Trophoblast cell (in vitro differentiated cells and primary cell): Measurements from ENCODE around the gene PRKAG1.
A peak's percentile ranks its signal among the peaks of the same experiment; 100 is the strongest.

Source experiments
- DNase-seq, 2 donors: peaks; one replicate each; pipeline ENCODE4 v3.0.0-alpha.2; 2016
- H2AFZ ChIP-seq: 2 replicates; pipeline ENCODE4 v1.6.1; 2013; ENCODE audit warnings: low read length, moderate library complexity, mild to moderate bottlenecking; ENCODE audit not compliant: insufficient read depth, poor library complexity
- H2AK5ac ChIP-seq: 2 replicates; pipeline ENCODE4 v1.6.1; 2013; ENCODE audit warnings: mild to moderate bottlenecking, low read length
- H2BK120ac ChIP-seq: 2 replicates; pipeline ENCODE4 v1.6.1; 2013; ENCODE audit warnings: low read length, mild to moderate bottlenecking, moderate library complexity; ENCODE audit not compliant: insufficient read depth, poor library complexity
- H2BK12ac ChIP-seq: 2 replicates; pipeline ENCODE4 v1.6.1; 2013; ENCODE audit warnings: mild to moderate bottlenecking, low read length, moderate library complexity
- H2BK5ac ChIP-seq: 2 replicates; pipeline ENCODE4 v1.6.1; 2013; ENCODE audit warnings: low read length, low read depth, moderate library complexity, mild to moderate bottlenecking; ENCODE audit not compliant: poor library complexity
- H3K14ac ChIP-seq: 2 replicates; pipeline ENCODE4 v1.6.1; 2013; ENCODE audit warnings: mild to moderate bottlenecking, low read length
- H3K18ac ChIP-seq: 2 replicates; pipeline ENCODE4 v1.6.1; 2013; ENCODE audit warnings: mild to moderate bottlenecking, low read length
- H3K23ac ChIP-seq: 2 replicates; pipeline ENCODE4 v1.6.1; 2013; ENCODE audit warnings: low read length
- H3K27ac ChIP-seq: 2 replicates; pipeline ENCODE4 v1.5.1; 2013; ENCODE audit warnings: low read depth, mild to moderate bottlenecking, inconsistent platforms, low read length, moderate library complexity
- H3K27me3 ChIP-seq: 2 replicates; pipeline ENCODE4 v1.6.1; 2013; ENCODE audit warnings: inconsistent platforms, mild to moderate bottlenecking, low read length, moderate library complexity; ENCODE audit not compliant: insufficient read depth
- H3K36me3 ChIP-seq, 2 experiments: 1 replicate in 1 of 2; 2 replicates in 1 of 2; pipeline ENCODE4 v1.6.1; 2013; ENCODE audit warnings: low read length in 2 of 2, mild to moderate bottlenecking in 2 of 2, moderate library complexity in 1 of 2; ENCODE audit not compliant: insufficient read depth in 2 of 2, control insufficient read depth in 1 of 2
- H3K4ac ChIP-seq: 2 replicates; pipeline ENCODE4 v1.6.1; 2013; ENCODE audit warnings: low read depth, mild to moderate bottlenecking, low read length, moderate library complexity
- H3K4me1 ChIP-seq, 2 experiments: 1 replicate in 1 of 2; 2 replicates in 1 of 2; pipeline ENCODE4 v1.6.1; 2013; ENCODE audit warnings: low read length in 2 of 2, mild to moderate bottlenecking in 2 of 2, moderate library complexity in 1 of 2; ENCODE audit not compliant: insufficient read depth in 2 of 2, control insufficient read depth in 1 of 2
- H3K4me2 ChIP-seq: 2 replicates; pipeline ENCODE4 v1.6.1; 2013; ENCODE audit warnings: inconsistent platforms, mild to moderate bottlenecking, low read length, moderate library complexity
- H3K4me3 ChIP-seq: 2 replicates; pipeline ENCODE4 v1.5.1; 2013; ENCODE audit warnings: mild to moderate bottlenecking, low read depth, low read length, inconsistent platforms
- H3K79me1 ChIP-seq: one replicate; pipeline ENCODE4 v1.6.1; 2013; ENCODE audit warnings: low read length
- H3K79me2 ChIP-seq: 2 replicates; pipeline ENCODE4 v1.6.1; 2013; ENCODE audit warnings: low read length, mild to moderate bottlenecking; ENCODE audit not compliant: control insufficient read depth, insufficient read depth, poor library complexity
- H3K9ac ChIP-seq: 2 replicates; pipeline ENCODE4 v1.6.1; 2013; ENCODE audit warnings: mild to moderate bottlenecking, low read length
- H3K9me3 ChIP-seq: 2 replicates; pipeline ENCODE4 v1.6.1; 2013; ENCODE audit warnings: low read depth, mild to moderate bottlenecking, control low read depth, inconsistent platforms, low read length; ENCODE audit not compliant: insufficient read depth
- H4K12ac ChIP-seq: 2 replicates; pipeline ENCODE4 v1.6.1; 2013; ENCODE audit warnings: low read depth, mild to moderate bottlenecking, low read length, moderate library complexity
- H4K8ac ChIP-seq: 2 replicates; pipeline ENCODE4 v1.6.1; 2013; ENCODE audit warnings: low read depth, mild to moderate bottlenecking, low read length, moderate library complexity
- H4K91ac ChIP-seq: one replicate; pipeline ENCODE4 v1.6.1; 2013; ENCODE audit warnings: low read depth, mild to moderate bottlenecking, low read length, moderate library complexity
- WGBS: extraction: QIAGEN DNeasy Blood & Tissue Kit; methylation state at CpG from one replicate; pipeline ENCODE4 v1.1.7; 2013; ENCODE audit warnings: missing lambda C conversion rate; ENCODE audit not compliant: insufficient read length, insufficient coverage; ENCODE audit errors: extremely low coverage; 5-methylcytosine and 5-hydroxymethylcytosine counted together

Gene PRKAG1

GRCh38 chr12:49058366-49059044 is 39.9 kb upstream of the PRKAG1 start:
- Histone ChIP-seq H3K23ac (no peak overlapping the region), H3K4me1 (peaks cover 14 to 24% of the 10 kb centered on the region in 2 experiments), H3K36me3 (peaks cover 16 to 23% of the 10 kb centered on the region in 2 experiments), H2BK12ac (no peak overlapping the region), H3K14ac (peak overlapping the region; percentile 54), H4K8ac (no peak overlapping the region), H3K79me1 (peaks cover 18% of the 10 kb centered on the region), H4K12ac (no peak overlapping the region), H2BK5ac (no peak overlapping the region), H3K27me3 (no peaks in the 10 kb centered on the region), H3K18ac (no peak overlapping the region), H3K4me2 (peak overlapping the region; percentile 86), H2AFZ (no peak overlapping the region), H3K9me3 (no peaks in the 10 kb centered on the region), H3K4me3 (peak overlapping the region; percentile 92), H3K79me2 (peaks cover 38% of the 10 kb centered on the region), H3K4ac (peak overlapping the region; percentile 100), H4K91ac (no peak overlapping the region), H2BK120ac (no peak overlapping the region), H2AK5ac (peak overlapping the region; percentile 66), H3K27ac (no peak overlapping the region), H3K9ac (peak overlapping the region; percentile 99)
- no peak for DNase-seq
- no CpG with 5 or more reads among the region's 5 CpGs for WGBS

- Histone ChIP-seq H3K79me1 (peaks cover 18% of the 10 kb centered on the region), H2BK12ac (no peak overlapping the region), H3K23ac (no peak overlapping the region), H3K18ac (no peak overlapping the region), H3K4me3 (peak overlapping the region; percentile 23), H3K27me3 (no peaks in the 10 kb centered on the region), H3K79me2 (peaks cover 38% of the 10 kb centered on the region), H3K4me2 (peak overlapping the region; percentile 86), H3K27ac (no peak overlapping the region), H3K36me3 (peaks cover 21 to 29% of the 10 kb centered on the region in 2 experiments), H2AFZ (no peak overlapping the region), H3K9ac (no peak overlapping the region), H2BK5ac (no peak overlapping the region), H3K9me3 (no peaks in the 10 kb centered on the region), H4K12ac (no peak overlapping the region), H4K8ac (no peak overlapping the region), H4K91ac (no peak overlapping the region), H2AK5ac (no peak overlapping the region), H3K4me1 (peaks cover 14 to 24% of the 10 kb centered on the region in 2 experiments), H2BK120ac (no peak overlapping the region), H3K4ac (peak overlapping the region; percentile 100), H3K14ac (no peak overlapping the region)
- DNase-seq: no peak
- no CpG with 5 or more reads among the region's 4 CpGs for WGBS
Observed at GRCh38 chr12:49057888-49058287, 39.3 kb upstream of the PRKAG1 start.

GRCh38 chr12:49055978-49056754 is 37.6 kb upstream of the PRKAG1 start:
- H3K18ac ChIP-seq: no peak overlapping the region
- no peaks in the 10 kb centered on the region for H3K9me3 ChIP-seq
- H3K14ac ChIP-seq: no peak overlapping the region
- no peak overlapping the region for H3K9ac ChIP-seq
- peaks cover 18% of the 10 kb centered on the region for H3K79me1 ChIP-seq
- H4K91ac ChIP-seq: no peak overlapping the region
- H3K36me3 ChIP-seq: peaks cover 38 to 46% of the 10 kb centered on the region in 2 experiments
- peak overlapping the region; percentile 67 for H3K4ac ChIP-seq
- H4K8ac ChIP-seq: no peak overlapping the region
- no peak overlapping the region for H2AFZ ChIP-seq
- H3K23ac ChIP-seq: no peak overlapping the region
- WGBS: no CpG with 5 or more reads among the region's 7 CpGs
- DNase-seq: peak; percentile 72 to 75
- H3K4me3 ChIP-seq: no peak overlapping the region
- H3K4me1 ChIP-seq: peaks cover 14 to 23% of the 10 kb centered on the region in 2 experiments
- H3K4me2 ChIP-seq: peak overlapping the region; percentile 32
- H2BK5ac ChIP-seq: no peak overlapping the region
- H4K12ac ChIP-seq: no peak overlapping the region
- no peak overlapping the region for H2BK120ac ChIP-seq
- peaks cover 37% of the 10 kb centered on the region for H3K79me2 ChIP-seq
- H2AK5ac ChIP-seq: no peak overlapping the region
- no peak overlapping the region for H3K27ac ChIP-seq
- no peaks in the 10 kb centered on the region for H3K27me3 ChIP-seq
- H2BK12ac ChIP-seq: no peak overlapping the region

- Histone ChIP-seq H3K4me3 (no peak overlapping the region), H3K9me3 (no peaks in the 10 kb centered on the region), H3K9ac (no peak overlapping the region), H4K91ac (no peak overlapping the region), H3K27me3 (no peaks in the 10 kb centered on the region), H3K27ac (no peak overlapping the region), H2AK5ac (no peak overlapping the region), H4K12ac (no peak overlapping the region), H2BK5ac (no peak overlapping the region), H3K14ac (no peak overlapping the region), H4K8ac (no peak overlapping the region), H3K79me2 (peaks cover 29% of the 10 kb centered on the region), H3K23ac (no peak overlapping the region), H3K4me1 (peaks cover 14 to 21% of the 10 kb centered on the region in 2 experiments), H2AFZ (no peak overlapping the region), H3K18ac (no peak overlapping the region), H3K79me1 (peaks cover 9% of the 10 kb centered on the region), H3K4me2 (no peak overlapping the region), H2BK12ac (no peak overlapping the region), H2BK120ac (no peak overlapping the region), H3K36me3 (peaks cover 49 to 57% of the 10 kb centered on the region in 2 experiments), H3K4ac (peak overlapping the region; percentile 67)
- no CpG with 5 or more reads among the region's 4 CpGs for WGBS
- no peak for DNase-seq
Observed at GRCh38 chr12:49055092-49055491, 36.5 kb upstream of the PRKAG1 start.
